ACHN (cell line): ENCODE data around the gene HIP1.
"Not testable (repeated sequence)": the region's sequence is repeated elsewhere in the genome, so short reads cannot be mapped to it uniquely, and the experiment has no call there.

Experiments used
- DNase-seq: peaks from one replicate; pipeline ENCODE4 v3.0.0-alpha.2; 2015
- in situ Hi-C: cut with HindIII; loops from 2 replicates; pipeline ENCODE4 v1.10.0; 2017; ENCODE audit warnings: low sequenced_read_pairs, low pct_ligation_motif_present, low pct_unique_long_range_greater_than_20kb

HIP1 gene

GRCh38 chr7:75691793-75692543 lies 46.8 kb downstream of the HIP1 start:
- DNase-seq: no peak
- in situ Hi-C loops: no loop called here

- in situ Hi-C loops: no loop called here
- DNase-seq: no peak
Measured at GRCh38 chr7:75690121-75690523, 48.6 kb downstream of the HIP1 start.

GRCh38 chr7:75689246-75690099 lies 49.3 kb downstream of the HIP1 start:
- in situ Hi-C loops: no loop called here
- DNase-seq: no peak

- DNase-seq: no peak
- in situ Hi-C loops: no loop called here
Measured at GRCh38 chr7:75688200-75689136, 50.3 kb downstream of the HIP1 start.

- in situ Hi-C loops: no loop called here
- no peak for DNase-seq
Measured at GRCh38 chr7:75687246-75688088, 51.3 kb downstream of the HIP1 start.

- in situ Hi-C loops: no loop called here
Measured at GRCh38 chr7:75686551-75686950, 52.2 kb downstream of the HIP1 start.

GRCh38 chr7:75682052-75682451 lies 56.7 kb downstream of the HIP1 start:
- in situ Hi-C loops, DNase-seq: not testable (repeated sequence)

More at GRCh38 chr7:75686551-75686950, 52.2 kb downstream of the HIP1 start:
- DNase-seq: no peak

GRCh38 chr7:75679060-75679459 lies 59.7 kb downstream of the HIP1 start:
- no peak for DNase-seq
- in situ Hi-C loops: no loop called here

- in situ Hi-C loops: loop anchor here (25.0 kb wide), 1 partner anchor 93 kb away; the partner anchor contains the start of gene CCL26
- no peak for DNase-seq
Measured at GRCh38 chr7:75669579-75669978, 69.2 kb downstream of the HIP1 start.

- DNase-seq: no peak
- in situ Hi-C loops: loop anchor here (25.0 kb wide), 1 partner anchor 94 kb away; the partner anchor contains the start of gene CCL26
Measured at GRCh38 chr7:75667938-75668337, 70.8 kb downstream of the HIP1 start.

GRCh38 chr7:75663302-75663907 lies 75.3 kb downstream of the HIP1 start:
- no peak for DNase-seq
- in situ Hi-C loops: loop anchor here (25.0 kb wide), 1 partner anchor 99 kb away; the partner anchor contains the start of gene CCL26

- DNase-seq: no peak
- in situ Hi-C loops: loop anchor here (25.0 kb wide), 1 partner anchor 100 kb away; the partner anchor contains the start of gene CCL26
Measured at GRCh38 chr7:75662579-75663301, 76.0 kb downstream of the HIP1 start.

- DNase-seq: no peak
- in situ Hi-C loops: loop anchor here (25.0 kb wide), 1 partner anchor 102 kb away; the partner anchor contains the start of gene CCL26
Measured at GRCh38 chr7:75660566-75661215, 78.0 kb downstream of the HIP1 start.

GRCh38 chr7:75658802-75659201 lies 79.9 kb downstream of the HIP1 start:
- in situ Hi-C loops: loop anchor here (25.0 kb wide), 1 partner anchor 103 kb away; the partner anchor contains the start of gene CCL26
- no peak for DNase-seq

- in situ Hi-C loops: loop anchor here (25.0 kb wide), 1 partner anchor 104 kb away; the partner anchor contains the start of gene CCL26
- no peak for DNase-seq
Measured at GRCh38 chr7:75658369-75658768, 80.4 kb downstream of the HIP1 start.

- DNase-seq: no peak
- in situ Hi-C loops: loop anchor here (25.0 kb wide), 1 partner anchor 104 kb away; the partner anchor contains the start of gene CCL26
Measured at GRCh38 chr7:75657866-75658265, 80.9 kb downstream of the HIP1 start.
